Stimulated activated CD4-positive, alpha-beta T cell treated with anti-CD3 and anti-CD28 coated beads, TNF-alpha, amount 100 ng/mL, for 48 hours (primary cell): ENCODE results near the gene SULT1C2.

Source experiments
- DNase-seq, 3 donors: peaks; one replicate each; pipeline ENCODE4 v3.0.0-alpha.2; 2020; ENCODE audit warnings: low read depth in 3 of 3

SULT1C2 gene

GRCh38 chr2:108293850-108294249 lies 5.2 kb downstream of the SULT1C2 start:
- no peak for DNase-seq

DNA sequence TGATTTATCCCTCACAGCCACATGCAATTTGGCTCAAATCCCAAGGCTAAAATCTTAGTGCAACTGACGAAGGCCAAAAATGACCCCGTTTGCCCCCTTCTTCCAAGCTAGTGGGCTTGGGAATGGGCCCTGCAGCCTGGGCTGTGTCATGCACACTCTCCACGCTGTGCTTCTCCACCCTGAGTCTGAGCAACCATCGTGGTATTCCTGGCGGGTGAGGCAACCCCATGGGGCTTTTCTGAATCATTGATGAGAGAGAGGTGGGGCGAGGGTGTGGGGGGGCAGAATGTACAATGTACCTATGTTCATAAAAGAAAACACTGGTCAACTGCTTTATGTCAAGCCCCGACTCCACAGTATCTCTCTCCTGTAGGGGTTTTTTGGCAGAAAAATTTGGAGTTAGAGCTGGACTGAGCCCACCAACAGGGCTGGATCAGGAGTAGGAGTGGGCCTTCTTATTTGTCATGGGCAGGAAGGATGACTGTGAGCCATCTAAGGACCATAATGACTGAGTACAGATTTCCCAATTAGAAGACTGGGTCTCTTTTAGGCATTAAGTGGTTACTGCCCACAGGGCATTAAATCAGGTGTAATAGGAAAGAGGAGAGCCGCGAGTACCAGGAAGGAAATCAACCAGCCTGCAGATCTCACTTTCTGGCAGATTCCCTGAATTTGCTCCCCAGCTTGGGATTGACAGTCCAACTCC lies 8.9 kb downstream of the SULT1C2 start:
- DNase-seq = no peak

- DNase-seq = no peak
Observed at GRCh38 chr2:108301558-108301957, 12.9 kb downstream of the SULT1C2 start.

GRCh38 chr2:108304975-108305374 lies 16.3 kb downstream of the SULT1C2 start:
- no peak for DNase-seq

DNA sequence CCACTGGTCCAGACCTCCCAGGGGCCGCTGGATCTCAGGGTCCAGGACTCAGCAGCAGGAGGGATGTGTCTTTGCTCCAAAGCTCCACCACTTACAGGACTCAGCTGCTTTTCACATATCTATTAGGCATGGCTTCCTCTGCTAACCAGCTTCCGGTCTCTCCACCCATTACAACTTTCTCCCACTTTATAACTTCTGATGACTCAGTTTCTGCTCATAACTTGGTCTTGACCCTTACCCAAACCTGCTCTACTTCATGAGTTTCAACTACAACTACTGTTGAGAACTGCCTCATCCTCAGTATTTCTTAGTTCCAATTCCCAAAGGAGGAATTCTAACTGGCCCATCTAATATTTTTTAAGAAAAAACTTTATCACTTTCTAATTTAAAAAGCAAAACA lies 17.2 kb downstream of the SULT1C2 start:
- DNase-seq = no peak

DNA sequence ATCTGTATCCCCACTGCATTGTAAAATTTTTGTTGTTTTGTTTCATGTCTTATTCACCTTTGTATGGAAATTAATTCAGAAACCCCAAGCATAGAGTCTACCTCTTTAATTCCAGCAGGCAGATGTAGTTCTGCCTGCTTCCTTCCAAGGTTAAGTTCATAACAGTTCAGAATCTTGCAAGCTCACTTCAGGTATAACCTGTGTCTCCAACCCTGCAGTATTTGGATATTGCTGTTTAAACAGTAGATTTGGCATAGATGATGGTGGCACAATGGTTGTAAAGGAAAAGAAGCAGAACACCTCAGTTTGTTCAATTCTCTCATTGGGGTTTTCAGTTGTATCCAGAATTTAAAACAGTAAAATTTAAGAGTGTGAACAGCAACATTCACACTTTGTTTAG lies 21.2 kb downstream of the SULT1C2 start:
- DNase-seq = no peak

DNA sequence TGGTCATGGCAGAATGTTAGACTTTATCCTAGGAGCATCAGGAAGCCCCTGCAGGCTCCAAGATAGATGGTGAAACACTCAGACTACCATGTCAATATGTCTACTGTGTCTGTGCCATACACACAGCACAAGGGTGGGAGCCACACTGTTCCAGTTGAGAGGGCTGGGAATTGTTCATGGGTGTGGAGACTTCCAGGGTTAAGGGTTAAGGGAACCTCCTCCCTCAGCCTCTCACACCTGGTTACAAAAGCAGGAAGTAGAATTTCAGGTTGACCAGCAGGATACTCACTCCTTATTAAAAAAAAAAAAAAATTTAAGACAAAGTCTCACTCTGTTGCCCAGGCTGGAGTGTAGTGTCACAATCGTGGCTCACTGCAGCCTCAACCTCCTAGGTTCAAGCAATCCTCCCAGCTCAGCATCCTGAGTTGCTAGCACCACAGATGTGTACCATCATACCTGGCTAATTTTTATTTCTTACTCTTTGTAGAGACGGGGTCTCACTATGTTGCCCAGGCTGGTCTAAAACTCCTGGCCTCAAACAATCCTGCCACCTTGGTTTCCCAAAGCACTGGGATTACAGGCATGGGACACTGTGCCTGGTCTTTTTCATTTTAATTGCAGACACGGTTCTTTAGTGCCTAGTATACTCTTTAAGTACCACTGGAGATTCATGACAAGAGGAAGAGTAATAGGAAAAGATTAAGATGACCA lies 26.0 kb downstream of the SULT1C2 start:
- DNase-seq = no peak

DNA sequence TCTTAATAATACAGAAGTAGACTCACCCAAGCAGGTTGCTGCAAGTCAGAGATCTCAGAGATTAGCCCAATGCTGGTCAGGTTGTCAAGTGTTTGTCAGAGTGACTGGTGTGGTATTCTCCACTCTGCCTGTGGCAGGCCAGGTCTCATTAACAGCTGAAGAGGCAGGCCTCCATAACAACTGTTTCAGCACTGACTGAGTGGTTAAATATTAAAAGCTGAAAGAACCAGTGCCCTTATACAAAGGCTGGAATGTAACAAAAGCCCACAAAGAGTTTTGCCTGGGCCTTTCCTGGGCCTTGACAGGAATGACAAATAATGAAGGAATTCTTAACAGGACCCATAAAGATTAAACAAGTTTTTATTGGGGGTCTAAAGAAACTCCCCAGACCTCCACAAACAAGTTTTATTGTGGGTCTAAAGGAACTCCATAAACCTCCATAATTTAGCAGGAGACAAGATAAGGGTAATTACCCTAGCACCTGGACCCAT lies 26.8 kb downstream of the SULT1C2 start:
- DNase-seq = no peak

DNA sequence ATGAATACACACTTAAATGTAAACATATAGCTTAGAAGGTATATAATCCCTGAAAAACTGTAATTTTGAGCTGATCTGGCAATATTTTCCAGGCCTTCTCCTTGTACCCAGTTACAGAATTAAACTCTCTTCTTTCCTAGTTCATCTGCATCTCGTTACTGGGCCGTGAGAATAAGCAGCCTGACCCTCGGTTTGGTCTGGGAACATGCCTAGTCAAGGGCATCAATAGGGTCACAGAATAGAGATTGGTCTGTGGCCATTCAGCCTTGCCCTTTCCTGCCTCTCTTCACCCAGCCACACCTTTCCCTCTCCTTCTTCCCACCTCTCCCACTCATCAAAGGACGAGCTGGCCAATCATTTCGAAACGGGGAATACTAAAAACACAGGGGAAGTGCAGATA lies 27.3 kb downstream of the SULT1C2 start:
- DNase-seq = no peak

GRCh38 chr2:108316461-108317258 lies 28.0 kb downstream of the SULT1C2 start:
- DNase-seq = no peak

- DNase-seq = no peak
Observed at GRCh38 chr2:108320326-108320922, 31.7 kb downstream of the SULT1C2 start.

GRCh38 chr2:108323619-108324018 lies 34.9 kb downstream of the SULT1C2 start:
- DNase-seq = no peak

- DNase-seq = no peak
Observed at GRCh38 chr2:108324531-108325255, 36.0 kb downstream of the SULT1C2 start.

DNA sequence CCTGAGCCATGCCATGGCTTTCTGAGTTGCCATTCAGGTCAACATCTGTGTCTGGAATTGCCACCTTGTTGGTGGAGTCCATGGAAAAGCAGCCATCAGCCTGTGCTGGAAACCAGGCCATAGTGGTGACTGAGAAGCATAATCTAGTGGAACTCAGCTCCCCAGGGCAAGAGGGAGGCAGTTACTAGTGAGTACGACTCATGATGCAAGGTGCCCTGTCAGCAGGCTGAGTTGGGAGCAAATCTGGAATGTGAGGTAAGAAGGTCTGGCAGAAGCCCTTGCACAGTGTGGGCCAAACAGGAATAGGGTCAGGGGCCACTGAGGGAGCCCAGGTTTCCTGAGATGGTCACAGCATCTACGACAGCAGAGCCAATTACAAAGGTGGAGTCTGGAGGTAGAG lies 37.1 kb downstream of the SULT1C2 start:
- DNase-seq = no peak

DNA sequence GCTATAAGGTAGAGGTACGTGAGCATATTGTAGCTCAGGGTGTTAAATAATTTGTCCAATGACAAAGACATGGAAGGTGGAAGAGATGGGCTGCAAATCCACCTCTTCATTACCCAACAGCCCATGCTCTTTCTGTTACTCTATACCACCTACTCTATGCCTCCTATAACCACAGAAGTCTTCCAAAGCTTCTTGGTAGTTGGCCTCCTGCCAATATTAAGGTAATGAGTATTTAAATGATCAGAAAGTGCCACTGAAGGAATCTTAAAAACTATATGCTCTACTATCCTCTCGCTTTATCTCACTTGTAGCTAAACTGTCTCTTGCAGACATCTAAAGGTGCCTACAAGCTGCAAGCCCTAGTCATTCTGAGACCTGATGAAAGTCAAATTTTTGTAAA lies 41.1 kb downstream of the SULT1C2 start:
- DNase-seq = no peak

GRCh38 chr2:108330979-108331378 lies 42.3 kb downstream of the SULT1C2 start:
- no peak for DNase-seq

DNA sequence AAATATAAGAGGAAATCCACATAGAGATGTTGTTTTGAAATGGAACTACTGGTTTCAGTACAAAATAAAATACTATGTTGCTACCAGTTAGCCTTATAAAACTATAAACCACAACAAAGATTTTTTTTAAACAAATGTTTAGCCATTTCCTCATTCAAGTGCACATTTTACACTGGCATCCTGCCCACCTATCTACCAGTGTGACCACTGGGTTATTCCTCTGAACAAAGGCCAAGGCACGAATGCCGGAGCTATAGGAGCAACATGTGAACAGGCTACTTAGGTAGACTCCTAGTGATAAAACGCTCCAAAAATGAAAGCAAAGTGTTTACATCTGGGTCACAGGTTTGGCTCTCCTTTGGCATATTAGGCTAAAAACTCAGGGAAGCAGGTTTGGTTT lies 57.3 kb downstream of the SULT1C2 start:
- no peak for DNase-seq

DNA sequence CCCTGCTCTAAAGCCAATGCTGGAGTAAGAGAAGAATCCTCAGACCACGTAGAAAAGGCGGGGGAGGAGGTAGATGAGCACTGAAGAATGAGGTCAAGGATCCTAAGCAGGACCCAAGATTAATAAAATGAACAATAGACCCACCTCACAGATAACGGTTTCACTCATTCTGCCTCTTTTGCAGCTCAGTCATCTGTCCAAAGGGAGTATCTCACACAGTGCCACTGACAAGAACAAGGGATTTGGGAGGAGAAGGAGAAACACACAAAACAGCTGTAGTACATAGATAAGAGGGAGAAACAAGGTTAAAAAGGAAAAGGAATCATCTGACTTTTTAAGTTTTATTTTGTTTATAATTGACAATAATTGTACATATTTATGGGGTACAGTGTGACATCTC lies 58.1 kb downstream of the SULT1C2 start:
- DNase-seq = no peak

DNA sequence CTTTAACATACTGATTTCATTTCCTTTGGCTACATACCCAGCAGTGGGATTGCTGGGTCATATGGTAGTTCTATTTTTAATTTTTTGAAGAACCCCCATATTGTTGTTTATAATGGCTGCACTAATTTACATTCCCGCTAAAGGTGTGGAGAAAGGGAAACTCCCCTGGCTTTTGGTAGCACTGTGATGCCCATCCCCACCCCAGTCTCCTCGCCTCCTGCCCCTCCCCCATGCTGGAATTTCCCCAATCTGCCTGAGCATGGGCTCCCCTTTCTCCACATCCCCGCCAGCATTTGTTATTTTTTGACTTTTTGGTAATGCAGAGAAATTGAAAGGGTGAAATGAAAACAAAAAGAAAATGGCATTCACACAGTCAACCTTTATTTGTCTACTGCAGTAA lies 59.1 kb downstream of the SULT1C2 start:
- no peak for DNase-seq

GRCh38 chr2:108348816-108349570 lies 60.3 kb downstream of the SULT1C2 start:
- no peak for DNase-seq

GRCh38 chr2:108349571-108349928 lies 60.9 kb downstream of the SULT1C2 start:
- DNase-seq = no peak
